Measurements from ENCODE around the gene ZNF217.
A peak's percentile ranks its signal among the peaks of the same experiment; 100 is the strongest.
"Not testable (repeated sequence)": the region's sequence is repeated elsewhere in the genome, so short reads cannot be mapped to it uniquely, and the experiment has no call there.

Gene ZNF217

GRCh38 chr20:53565254-53565653 is 28.4 kb downstream of the ZNF217 start:
- DNase-seq (ENCODE audit: low read depth) = no peak

- not testable (repeated sequence) for DNase-seq (ENCODE audit: low read depth)
These were observed 31.4 kb downstream of the ZNF217 start for GRCh38 chr20:53562104-53562764.

GRCh38 chr20:53561505-53561904 is 32.1 kb downstream of the ZNF217 start:
- no peak for DNase-seq (ENCODE audit: low read depth)

- DNase-seq (ENCODE audit: low read depth) = no peak
These were observed 33.8 kb downstream of the ZNF217 start for GRCh38 chr20:53559816-53560215.

GRCh38 chr20:53557130-53557529 is 36.5 kb downstream of the ZNF217 start:
- no peak for DNase-seq (ENCODE audit: low read depth)

GRCh38 chr20:53556267-53556897 is 37.3 kb downstream of the ZNF217 start:
- DNase-seq (ENCODE audit: low read depth) = no peak

GRCh38 chr20:53555816-53556215 is 37.8 kb downstream of the ZNF217 start:
- no peak for DNase-seq (ENCODE audit: low read depth)

DNA sequence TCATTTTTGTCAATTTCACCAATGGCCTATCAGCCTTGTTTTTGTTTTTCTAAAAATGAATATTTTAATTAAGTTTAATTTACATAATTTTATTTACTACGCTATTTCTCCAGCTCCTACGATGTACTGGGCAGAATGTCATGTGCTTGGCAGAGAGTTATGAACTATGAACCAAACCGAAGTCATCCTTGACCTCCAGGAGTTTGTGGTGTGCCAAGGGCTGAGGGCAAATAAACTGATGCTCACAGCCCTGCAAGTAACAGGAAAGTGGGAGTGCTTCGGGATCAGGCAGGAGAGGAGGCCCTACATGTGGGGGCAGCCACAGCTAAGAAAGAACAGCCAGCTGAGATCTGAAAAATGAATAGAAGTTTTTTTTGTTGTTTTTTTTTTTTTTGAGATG is 38.6 kb downstream of the ZNF217 start:
- no peak for DNase-seq (ENCODE audit: low read depth)

GRCh38 chr20:53552572-53552893 is 41.1 kb downstream of the ZNF217 start:
- DNase-seq (ENCODE audit: low read depth) = not testable (repeated sequence)

- not testable (repeated sequence) for DNase-seq (ENCODE audit: low read depth)
These were observed 41.7 kb downstream of the ZNF217 start for GRCh38 chr20:53551719-53552571.

- peak; percentile 38 for DNase-seq (ENCODE audit: low read depth)
These were observed 43.1 kb downstream of the ZNF217 start for GRCh38 chr20:53550280-53551187.

- peak; percentile 75 for DNase-seq (ENCODE audit: low read depth)
These were observed 45.9 kb downstream of the ZNF217 start for GRCh38 chr20:53547664-53548239.

GRCh38 chr20:53539516-53539915 is 54.1 kb downstream of the ZNF217 start:
- DNase-seq (ENCODE audit: low read depth) = no peak

- DNase-seq (ENCODE audit: low read depth) = not testable (repeated sequence)
These were observed 57.3 kb downstream of the ZNF217 start for GRCh38 chr20:53536382-53536781.

GRCh38 chr20:53535878-53536277 is 57.8 kb downstream of the ZNF217 start:
- DNase-seq (ENCODE audit: low read depth) = no peak

DNA sequence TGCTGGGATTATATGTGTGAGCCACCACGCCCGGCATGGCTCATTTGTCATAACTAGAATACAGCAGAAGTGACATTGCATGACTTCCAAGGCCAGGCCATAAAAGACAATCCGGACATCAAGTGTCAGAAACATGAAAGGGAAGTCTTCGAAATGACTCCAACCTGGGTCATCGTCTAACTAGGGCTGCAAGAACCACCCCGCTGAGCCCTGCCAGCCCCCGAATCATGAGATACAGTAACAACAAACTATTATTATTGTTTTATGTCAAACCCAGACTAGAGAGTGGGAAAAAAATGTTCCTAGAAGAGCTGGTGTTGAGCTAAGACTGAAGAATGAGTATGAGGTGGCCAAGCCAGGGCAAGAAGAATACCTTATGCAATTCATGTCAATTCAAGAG is 59.6 kb downstream of the ZNF217 start:
- DNase-seq (ENCODE audit: low read depth) = no peak

DNA sequence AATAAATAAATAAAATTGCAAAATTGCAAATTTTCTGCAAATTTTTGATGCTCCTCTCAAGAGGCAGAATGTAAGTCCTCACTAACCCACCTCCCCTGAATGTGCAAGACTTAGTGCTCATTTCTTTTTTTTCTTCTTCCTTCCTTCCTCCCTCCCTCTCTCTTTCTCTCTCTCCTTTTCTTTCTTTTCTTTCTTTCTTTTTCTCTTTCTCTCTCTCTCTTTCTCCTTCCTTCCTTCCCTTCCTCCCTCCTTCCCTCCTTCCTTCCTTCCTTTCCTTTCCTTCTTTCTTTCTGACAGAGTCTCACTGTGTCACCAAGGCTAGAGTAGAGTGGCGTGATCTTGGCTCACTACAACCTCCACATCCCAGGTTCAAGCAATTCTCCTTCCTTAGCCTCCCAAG is 60.1 kb downstream of the ZNF217 start:
- DNase-seq (ENCODE audit: low read depth) = no peak

GRCh38 chr20:53532654-53533312 is 60.9 kb downstream of the ZNF217 start:
- not testable (repeated sequence) for DNase-seq (ENCODE audit: low read depth)

- DNase-seq (ENCODE audit: low read depth) = no peak
These were observed 63.2 kb downstream of the ZNF217 start for GRCh38 chr20:53530440-53530839.

DNA sequence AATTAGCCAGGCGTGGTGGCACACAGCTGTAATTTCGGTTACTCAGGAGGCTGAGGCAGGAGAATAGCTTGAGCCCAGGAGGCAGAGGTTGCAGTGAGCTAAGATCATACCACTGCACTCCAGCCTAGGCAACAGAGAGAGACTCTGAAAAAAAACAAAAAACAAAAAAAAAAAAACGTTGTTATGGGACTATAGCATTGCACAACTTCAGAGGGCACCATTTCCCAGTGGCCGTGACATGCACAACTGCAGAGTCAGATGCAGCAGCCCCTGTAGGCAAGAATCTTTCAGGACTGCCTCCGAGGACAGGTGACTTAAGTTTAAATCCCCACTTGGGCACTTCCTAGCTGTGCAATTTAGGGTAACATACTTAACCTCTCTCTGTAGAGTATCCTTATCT is 64.0 kb downstream of the ZNF217 start:
- DNase-seq (ENCODE audit: low read depth) = no peak

DNA sequence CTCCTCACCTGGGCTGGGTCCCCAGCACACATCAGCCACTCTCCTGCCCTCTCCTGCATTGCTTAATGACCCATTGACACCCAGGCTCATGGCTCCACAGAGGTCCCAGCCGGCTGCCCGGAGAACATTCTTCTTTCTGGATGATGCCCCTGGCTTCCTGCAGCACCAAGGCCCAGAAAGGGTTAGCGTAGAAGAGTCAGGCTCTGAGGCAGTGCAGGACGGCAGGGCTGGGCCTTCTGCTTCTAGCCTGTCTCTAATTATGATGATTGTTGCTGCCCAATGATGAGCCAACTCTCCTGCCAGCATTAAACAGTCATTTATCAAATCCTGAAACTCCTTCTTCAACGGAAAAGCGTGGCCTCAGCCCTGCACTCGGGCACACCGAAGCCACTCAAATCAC is 66.4 kb downstream of the ZNF217 start:
- no peak for DNase-seq (ENCODE audit: low read depth)
